ENCODE results near the gene UGT1A5.
"Not testable (repeated sequence)": the region's sequence is repeated elsewhere in the genome, so short reads cannot be mapped to it uniquely, and the experiment has no call there.

Gene UGT1A5

DNA sequence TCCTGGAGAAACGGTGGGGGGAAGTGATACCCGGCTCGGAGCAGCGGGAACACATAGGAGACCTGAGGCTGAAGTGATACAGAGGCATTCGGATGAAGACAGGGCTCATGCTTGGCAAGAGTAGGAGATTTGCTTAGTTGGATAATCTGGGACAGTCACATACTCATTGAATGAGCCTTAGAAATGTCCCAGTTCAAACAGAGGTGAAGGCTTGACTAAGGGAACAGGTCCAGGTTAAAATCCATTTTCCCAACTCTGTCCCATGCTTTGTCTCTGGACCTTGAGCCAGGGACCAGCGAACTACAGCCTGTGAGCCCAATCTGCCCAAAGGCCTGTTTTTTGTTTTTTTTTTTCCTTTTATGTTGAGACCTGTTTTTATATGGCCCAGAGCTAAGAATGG is 18.7 kb upstream of the UGT1A5 start:
- no peak for DNase-seq (ENCODE audit: low read depth in 2 of 2, low spot score in 1 of 2)

DNA sequence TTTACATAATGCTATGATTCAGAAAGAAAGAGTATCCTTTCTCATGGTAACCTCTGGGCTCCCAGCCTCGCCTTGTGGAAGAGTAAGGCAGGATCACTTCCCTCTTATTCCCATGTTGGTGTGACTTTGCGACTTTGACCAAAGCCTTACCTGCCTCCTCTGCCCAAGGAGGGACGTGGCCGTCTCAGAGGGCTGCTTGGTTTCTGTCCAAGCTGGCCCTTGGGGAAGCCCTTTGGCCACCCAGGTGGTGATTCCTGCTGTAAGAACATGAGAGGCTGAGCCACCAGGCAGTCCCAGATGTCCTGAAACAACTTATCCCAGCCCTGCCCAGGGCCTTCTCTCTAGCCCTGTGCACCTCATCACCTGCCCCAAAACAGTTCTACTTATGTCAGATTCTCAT is 14.0 kb upstream of the UGT1A5 start:
- no peak for DNase-seq (ENCODE audit: low read depth in 2 of 2, low spot score in 1 of 2)

DNA sequence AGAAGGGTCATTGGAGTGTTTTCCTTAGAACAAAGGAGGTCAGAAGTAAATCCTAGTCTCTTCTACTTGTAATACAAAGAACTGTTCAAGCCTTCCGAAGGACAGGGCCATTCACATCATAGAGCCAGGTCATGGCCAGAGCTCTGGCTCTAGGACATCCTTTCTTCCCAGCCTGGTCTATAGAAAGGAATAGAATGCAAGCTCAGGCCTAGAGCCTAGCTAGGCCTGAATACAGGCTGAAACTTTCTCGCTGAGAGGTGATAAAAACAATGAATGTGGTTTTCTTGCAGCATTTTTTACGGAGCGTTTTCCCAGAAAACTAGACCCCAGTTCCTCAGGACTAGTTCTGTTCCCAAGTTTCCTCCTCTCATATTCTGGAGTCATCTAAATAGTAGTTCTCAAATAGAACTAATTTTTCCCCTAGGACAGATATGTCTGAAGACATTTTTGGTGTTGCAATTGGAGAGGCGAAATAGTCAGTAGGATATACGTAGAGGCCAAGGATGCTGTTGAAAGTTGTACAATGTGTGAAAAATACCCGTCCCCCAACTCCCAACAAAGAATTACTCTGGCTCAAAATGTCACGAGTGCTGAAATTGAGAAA is 13.2 kb upstream of the UGT1A5 start:
- DNase-seq (ENCODE audit: low read depth in 2 of 2, low spot score in 1 of 2): no peak

DNA sequence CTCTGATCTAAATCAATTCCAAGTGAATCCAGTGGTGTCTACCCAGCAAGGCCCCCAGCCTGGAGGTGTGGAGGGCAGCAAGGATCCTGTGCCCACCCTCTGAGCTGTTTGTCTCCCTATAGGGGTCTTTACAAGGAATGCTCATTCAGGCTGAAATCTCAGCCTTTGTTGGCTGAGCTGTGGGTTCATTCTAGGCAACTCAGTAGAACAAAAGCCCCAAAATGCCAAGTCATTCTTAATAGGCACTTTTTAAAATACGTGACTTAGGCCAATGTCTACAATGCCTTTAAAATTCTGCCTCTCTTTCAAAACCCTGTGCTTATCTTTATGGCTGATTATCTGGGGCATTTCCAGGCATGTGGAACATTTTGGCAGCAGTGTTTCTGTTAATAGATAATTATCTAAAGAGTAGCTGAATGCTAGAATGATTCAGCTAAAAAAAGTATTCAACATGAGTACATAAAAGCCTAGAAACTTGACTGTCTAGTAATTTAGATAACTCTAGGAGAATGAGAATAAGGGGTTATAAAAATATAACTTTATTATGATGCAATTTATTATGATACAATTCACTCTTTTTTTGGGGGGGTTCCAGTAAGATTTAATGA is 12.6 kb upstream of the UGT1A5 start:
- no peak for DNase-seq (ENCODE audit: low read depth in 2 of 2, low spot score in 1 of 2)

DNA sequence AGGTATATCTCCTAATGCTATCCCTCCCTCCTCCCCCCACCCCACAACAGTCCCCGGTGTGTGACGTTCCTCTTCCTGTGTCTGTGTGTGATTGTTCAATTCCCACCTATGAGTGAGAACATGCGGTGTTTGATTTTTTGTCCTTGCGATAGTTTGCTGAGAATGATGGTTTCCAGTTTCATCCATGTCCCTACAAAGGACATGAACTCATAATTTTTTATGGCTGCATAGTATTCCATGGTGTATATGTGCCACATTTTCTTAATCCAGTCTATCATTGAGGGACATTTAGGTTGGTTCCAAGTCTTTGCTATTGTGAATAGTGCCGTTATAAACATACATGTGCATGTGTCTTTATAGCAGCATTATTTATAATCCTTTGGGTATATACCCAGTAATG is 11.9 kb upstream of the UGT1A5 start:
- not testable (repeated sequence) for DNase-seq (ENCODE audit: low read depth in 2 of 2, low spot score in 1 of 2)

DNA sequence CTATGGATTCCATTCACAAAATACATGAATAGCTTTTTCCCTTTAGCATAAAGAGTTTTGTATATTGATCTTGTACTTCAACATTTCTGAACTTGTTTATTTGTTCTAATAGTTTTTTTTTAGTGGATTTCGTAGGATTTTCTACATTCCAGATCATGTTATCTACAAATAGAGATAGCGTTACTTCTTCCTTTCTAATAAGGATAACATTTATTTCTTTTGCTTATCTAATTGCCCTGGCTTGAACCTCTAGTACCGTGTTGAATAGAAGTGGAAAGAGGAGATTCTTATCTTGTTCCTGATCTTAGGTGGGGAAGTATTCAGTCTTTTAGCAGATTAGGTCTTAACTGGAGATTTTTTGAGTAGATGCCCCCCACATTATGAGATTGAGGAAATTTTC is 10.5 kb upstream of the UGT1A5 start:
- DNase-seq (ENCODE audit: low read depth in 2 of 2, low spot score in 1 of 2): no peak

DNA sequence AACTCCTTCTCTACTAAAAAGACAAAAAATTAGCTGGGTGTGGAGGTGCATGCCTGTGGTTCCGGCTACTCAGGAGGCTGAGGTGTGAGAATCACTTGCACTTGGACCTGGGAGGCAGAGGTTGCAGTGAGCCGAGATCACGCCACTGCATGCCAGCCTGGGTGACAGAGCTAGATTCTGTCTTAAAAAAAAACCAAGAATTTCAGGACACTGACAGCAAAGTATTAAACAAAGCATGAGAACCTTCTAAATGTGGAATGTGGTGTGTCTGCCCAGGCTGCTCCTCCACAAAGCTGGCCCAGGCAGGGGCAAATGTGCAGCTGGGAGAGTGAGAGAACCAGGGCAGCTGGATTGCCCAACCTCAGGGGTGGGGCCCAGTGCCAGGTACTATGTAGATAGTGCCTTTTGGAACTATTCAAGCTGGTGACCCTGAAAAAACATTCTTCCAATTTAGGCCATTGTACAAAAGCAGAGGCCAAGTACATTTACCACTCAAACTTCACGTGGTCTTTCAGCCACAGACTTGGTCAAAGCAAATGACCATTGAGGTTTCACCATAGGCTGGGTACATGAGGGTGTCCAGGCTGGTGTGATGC is 6.7 kb upstream of the UGT1A5 start:
- no peak for DNase-seq (ENCODE audit: low read depth in 2 of 2, low spot score in 1 of 2)

DNA sequence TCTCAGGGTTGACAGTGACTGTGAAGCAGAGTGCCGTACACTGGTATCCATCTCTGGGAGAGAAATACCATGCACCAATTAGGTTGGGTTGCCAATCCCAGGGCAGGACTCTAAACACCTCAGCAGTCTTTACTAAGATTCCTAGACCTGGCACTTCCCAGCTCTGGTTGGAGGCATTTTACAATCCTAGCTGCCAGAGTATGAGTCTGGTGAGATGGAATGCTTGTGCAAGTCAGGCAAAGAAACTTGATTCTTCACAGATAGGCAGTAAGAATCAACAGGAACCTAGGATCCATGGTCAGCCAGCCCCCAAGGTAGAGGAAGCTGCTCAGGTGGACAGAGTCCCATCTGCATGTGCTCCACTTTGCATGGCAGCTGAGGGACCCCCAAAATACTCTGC is 6.0 kb upstream of the UGT1A5 start:
- no peak for DNase-seq (ENCODE audit: low read depth in 2 of 2, low spot score in 1 of 2)

DNA sequence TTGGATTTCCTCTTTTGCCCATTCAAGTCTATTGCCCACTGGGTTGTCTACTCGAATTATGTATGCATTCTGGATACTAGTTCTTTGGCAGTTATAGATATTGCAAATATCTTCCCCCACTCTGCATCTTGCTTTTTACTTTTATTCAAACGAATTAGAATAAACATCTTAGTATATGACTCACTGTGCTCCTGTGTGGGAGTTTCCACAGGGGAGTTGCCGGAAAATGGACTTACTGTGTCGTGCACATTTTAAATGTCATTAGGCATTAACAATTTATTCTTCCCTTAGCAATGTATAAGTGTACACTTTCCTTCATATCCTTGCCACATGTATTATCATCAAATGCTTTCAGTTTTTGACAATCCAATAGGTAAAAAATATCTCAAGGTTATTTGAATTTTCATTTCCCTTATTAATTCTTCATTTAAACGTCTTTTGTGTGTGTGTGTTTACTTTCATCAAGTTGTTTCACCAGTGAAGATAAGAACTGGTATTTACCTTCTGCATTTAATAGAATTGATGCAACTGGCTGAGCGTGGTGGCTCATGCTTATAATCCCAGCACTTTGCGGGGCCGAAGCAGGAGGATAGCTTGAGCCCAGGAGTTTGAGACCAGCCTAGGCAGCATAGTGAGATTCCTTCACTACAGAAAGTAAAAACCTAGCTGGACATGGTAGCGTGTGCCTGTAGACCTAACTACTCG is 4.6 kb upstream of the UGT1A5 start:
- DNase-seq (ENCODE audit: low read depth in 2 of 2, low spot score in 1 of 2): no peak

DNA sequence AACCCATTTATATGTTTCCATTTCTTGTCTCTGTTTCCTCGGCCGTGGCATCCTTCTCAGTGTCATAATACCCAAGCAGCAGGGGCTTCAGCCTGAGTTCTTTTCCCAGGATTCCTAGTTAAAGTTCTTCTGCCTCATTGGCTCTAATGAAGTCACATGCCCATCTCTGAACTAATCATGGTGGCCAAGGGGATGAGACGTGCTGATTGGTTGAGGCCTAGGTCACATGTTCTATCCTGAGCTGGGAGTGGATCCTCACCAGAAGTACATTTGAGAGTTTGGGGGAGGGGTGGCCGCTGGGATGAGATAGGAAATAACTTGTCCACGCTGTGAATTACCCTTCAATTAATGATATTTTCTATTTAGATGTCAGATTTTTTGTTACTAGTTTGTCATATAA is 3.8 kb upstream of the UGT1A5 start:
- no peak for DNase-seq (ENCODE audit: low read depth in 2 of 2, low spot score in 1 of 2)

DNA sequence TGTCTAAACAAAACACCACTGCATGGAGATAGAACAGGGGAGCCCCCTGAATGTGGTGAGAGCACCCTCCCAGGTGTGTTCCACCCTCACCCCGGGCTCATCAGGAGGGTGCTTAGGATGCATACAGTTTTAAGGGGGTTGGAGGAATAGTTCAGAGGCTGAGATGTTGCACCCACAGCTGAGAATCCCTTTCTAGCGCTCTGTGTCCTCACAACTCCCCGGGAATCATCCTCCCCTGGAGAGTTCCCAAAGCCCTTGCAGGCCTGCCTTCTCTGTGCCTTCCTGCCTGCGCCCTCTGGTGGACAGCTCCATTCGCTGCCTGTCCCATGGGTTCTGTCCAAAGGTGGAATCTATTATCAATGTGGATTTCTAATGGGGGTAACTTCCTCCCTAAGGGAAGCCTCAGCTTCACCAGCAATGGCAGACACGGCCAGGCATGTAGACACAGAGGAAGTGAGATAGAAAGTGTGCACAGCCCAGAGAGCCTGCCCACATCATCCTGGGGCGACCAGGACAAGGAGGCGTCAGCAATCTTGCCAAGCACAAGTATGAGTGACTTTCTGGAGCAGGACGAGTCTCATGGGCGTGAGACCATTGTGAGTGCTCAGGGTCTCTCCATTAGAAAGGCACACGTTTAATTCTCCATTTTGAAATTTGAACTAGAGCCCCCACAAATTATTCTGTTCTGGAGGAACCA is 1.2 kb upstream of the UGT1A5 start:
- DNase-seq (ENCODE audit: low read depth in 2 of 2, low spot score in 1 of 2): peak; percentile 12 to 34

DNA sequence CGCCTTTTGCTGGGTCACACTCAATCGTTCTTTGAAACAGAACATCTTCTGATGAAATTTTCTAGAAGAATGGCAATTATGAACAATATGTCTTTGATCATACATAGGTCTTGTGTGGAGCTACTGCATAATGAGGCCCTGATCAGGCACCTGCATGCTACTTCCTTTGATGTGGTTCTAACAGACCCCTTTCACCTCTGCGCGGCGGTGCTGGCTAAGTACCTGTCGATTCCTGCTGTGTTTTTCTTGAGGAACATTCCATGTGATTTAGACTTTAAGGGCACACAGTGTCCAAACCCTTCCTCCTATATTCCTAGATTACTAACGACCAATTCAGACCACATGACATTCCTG is 532 bp downstream of the UGT1A5 start:
- DNase-seq (ENCODE audit: low read depth in 2 of 2, low spot score in 1 of 2): no peak

DNA sequence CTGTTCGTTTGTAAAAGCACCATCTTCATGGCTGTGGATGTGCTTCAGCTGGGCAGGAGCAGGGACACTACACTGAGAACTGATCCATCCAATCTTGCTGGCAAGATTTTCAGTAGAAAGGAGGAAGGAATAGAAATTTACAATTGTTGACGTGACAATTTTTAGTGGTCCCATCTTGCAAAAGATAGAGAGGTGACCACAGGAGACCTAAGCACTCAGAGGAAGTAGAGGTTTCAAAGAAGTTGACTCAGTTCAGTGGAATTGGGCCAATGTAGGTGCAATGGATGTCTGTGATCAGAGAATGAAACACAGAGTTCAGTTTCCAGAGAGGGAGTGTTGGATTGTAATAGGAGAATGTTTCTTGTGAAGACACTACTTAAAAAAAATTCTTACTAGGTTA is 1.4 kb downstream of the UGT1A5 start:
- DNase-seq (ENCODE audit: low read depth in 2 of 2, low spot score in 1 of 2): no peak

DNA sequence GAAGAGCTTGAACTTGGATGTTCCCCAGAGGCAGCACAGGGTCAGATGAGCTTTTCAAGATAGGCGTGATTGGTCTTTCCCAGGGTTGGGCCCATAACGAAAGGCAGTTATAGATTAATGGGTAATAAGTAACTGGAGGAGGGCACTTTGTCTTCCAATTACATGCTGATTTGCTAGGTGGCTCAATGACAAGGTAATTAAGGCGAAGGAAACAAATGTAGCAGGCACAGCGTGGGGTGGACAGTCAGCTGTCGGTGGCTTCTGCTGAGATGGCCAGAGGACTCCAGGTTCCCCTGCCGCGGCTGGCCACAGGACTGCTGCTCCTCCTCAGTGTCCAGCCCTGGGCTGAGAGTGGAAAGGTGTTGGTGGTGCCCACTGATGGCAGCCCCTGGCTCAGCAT is 5.8 kb downstream of the UGT1A5 start, which contains the start of gene UGT1A4:
TSS of gene UGT1A4 (plus strand) at position 185 of the 400 bp plus-strand sequence. CDS start at position 270, 85 bp downstream.
- DNase-seq (ENCODE audit: low read depth in 2 of 2, low spot score in 1 of 2): no peak

DNA sequence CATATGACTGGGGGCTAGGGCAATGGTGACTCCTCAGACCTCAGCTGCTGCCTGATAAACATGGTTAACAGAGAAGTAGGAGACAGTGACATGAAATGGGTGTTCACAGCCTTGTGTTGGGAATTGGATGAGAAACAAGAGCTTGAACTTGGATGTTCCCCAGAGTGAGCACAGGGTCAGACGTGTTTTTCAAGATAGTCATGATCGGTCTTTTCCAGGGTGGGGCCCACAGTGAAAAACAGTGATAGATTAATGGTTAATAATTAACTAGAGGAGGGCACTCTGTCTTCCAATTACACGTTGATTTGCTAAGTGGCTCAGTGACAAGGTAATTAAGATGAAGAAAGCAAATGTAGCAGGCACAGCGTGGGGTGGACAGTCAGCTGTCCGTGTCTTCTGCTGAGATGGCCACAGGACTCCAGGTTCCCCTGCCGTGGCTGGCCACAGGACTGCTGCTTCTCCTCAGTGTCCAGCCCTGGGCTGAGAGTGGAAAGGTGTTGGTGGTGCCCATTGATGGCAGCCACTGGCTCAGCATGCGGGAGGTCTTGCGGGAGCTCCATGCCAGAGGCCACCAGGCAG is 16.1 kb downstream of the UGT1A5 start, which contains the start of gene UGT1A3:
TSS of gene UGT1A3 (plus strand) at position 320 of the 579 bp plus-strand sequence. CDS start at position 405, 85 bp downstream.
- no peak for DNase-seq (ENCODE audit: low read depth in 2 of 2, low spot score in 1 of 2)

DNA sequence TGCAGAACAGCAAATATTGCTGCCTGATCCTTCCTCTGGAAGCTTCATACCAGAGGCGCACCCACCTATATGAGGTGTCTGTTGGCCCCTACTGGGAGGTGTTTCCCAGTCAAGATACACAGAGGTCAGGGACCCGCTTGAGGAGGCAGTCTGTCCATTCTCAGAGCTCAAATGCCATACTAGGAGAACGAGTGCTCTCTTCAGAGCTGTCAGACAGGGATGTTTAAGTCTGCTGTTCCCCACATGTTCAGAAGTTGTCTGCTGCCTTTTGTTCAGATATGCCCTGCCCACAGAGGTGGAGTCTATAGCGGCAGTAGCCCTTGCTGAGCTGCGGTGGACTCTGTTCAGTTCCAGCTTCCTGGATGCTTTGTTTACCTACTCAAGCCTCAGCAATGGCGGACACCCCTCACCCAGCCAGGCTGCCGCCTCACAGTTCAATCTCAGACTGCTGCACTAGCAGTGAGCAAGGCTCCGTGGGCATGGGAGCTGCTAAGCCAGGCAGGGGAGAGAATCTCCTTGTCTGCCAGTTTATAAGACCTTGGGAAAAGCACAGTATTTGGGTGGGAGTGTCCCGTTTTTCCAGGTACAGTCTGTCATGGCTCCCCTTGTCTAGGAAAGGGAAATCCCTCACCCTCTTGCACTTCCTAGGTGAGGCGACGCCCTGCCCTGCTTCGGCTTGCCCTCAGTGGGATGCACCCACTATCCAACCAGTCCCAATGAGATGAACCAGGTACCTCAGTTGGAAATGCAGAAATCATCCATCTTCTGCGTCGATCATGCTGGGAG is 24.4 kb downstream of the UGT1A5 start:
- not testable (repeated sequence) for DNase-seq (ENCODE audit: low read depth in 2 of 2, low spot score in 1 of 2)

DNA sequence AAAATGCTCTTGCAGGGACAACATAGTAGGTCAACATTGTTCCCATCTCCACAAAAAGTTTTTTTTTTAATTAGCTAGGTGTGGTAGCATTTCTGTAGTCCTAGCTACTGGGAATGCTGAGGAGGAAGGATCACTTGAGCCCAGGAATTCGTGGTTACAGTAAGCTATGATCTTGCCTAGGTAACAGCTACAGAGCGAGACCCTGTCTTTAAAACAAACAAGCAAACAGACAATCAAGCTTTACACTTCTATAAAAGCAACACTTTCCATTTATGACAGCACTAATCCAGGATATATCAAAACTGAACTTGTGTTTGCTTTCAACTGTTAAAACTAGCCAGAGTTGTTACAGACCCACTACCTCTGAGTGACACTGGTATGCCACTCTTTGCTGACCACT is 28.2 kb downstream of the UGT1A5 start:
- no peak for DNase-seq (ENCODE audit: low read depth in 2 of 2, low spot score in 1 of 2)

DNA sequence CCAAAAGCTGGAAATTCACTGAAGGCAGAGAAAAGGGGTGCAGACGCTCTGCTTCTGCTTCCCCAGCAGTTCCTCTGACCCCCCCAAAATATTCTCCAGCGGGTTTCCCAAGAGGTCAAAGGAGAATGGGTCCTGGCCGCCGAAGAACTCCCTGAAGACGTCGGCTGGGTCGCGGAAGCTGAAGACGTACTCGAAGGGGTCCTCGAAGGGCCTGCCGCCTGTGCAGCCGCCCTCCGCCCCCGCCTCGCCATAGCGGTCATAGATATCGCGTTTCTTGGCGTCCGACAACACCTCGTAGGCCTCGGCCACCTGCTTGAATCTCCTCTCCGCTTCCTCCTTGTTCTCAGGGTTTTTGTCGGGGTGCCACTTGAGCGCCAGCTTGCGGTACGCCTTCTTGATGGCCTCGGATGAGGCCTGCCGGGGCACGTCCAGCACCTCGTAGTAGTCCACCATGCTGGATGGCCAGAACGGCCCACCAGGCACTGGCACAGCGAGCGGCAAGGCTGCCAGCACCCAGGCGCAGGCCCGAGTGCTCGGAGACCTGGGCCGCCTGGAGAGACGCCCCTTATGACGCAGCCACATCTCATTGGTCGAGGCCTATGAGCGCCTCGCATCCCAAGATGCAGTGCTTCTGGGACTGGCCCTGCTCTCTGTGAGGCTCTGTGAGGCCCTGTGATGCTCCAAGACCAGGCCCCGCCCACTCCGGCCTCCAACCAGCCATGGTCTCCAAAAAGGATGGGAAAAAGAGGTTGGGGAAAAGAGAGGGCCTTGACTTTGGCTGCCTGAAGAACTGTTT is 31.0 kb downstream of the UGT1A5 start:
- no peak for DNase-seq (ENCODE audit: low read depth in 2 of 2, low spot score in 1 of 2)

DNA sequence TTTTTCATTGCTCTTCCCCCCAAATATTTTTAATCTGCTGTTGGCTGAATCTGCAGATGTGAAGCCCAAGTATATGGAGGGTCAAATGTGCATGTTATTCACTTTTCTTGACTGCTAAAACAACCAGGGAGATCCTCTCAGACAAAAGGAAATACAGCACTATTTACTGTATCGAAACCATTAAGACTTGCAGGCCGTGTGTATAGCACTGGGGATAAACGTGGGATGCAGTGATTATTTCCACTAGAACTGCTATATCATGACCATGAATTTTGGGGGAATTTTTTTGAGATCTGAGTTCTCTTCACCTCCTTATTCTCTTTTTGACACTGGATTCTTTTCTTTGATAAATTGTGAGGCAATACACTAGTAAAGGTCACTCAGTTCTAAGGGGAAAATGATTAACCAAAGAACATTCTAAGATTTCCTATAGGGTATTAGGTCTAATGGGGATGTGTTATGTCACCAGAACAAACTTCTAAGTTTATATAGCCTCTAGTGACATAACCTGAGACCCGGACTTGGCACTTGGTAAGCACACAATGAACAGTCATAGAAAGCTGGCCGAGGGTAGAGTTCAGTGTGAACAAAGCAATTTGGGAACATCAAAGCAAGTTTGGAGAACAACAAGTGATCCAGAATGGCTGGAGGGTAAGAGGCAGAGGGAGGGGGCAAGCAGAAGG is 32.5 kb downstream of the UGT1A5 start:
- no peak for DNase-seq (ENCODE audit: low read depth in 2 of 2, low spot score in 1 of 2)
